ENCODE results near the gene PRKRIP1.

Gene PRKRIP1

DNA sequence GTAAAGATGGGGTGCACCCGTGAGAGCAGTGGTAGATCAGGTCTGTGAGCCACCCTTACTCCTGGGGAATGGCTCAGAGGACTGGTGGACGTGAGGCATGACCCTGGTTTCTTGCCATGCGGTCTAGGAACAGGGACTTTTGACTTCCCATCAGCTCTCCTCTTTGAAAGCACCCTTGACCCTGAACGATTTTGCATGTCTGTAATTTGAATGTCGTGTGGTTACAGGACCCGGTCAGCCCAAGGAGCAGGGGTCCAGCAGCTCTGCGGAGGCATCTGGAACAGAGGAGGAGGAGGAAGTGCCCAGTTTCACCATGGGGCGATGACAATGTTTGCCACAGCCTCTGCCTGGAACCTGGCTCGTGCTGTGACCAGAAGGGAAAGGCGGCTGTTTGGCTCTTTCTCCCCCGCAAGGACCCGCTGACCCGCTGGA, 28.6 kb downstream of the PRKRIP1 start:
- Histone ChIP-seq H3K27me3 (ENCODE audit: control insufficient read depth, insufficient read depth, low read length) (no peaks in the 10 kb centered on the region), H3K4me3 (ENCODE audit: low read length) (no peak overlapping the region), H3K36me3 (ENCODE audit: control insufficient read depth, insufficient read depth, low read length) (peaks cover 12% of the 10 kb centered on the region), H3K27ac (ENCODE audit: low read depth, low read length) (no peak overlapping the region), H3K9ac (ENCODE audit: low read length) (no peak overlapping the region), H3K4me1 (ENCODE audit: control insufficient read depth, insufficient read depth, low read length) (no peaks in the 10 kb centered on the region)

GRCh38 chr7:102425639-102426267, 29.6 kb downstream of the PRKRIP1 start:
- H3K4me3 ChIP-seq (ENCODE audit: low read length), result peak overlapping the region; percentile 29
- peaks cover 10% of the 10 kb centered on the region for H3K36me3 ChIP-seq (ENCODE audit: control insufficient read depth, insufficient read depth, low read length)
- H3K27ac ChIP-seq (ENCODE audit: low read depth, low read length), result peak overlapping the region; percentile 48
- H3K9ac ChIP-seq (ENCODE audit: low read length), result no peak overlapping the region
- no peaks in the 10 kb centered on the region for H3K27me3 ChIP-seq (ENCODE audit: control insufficient read depth, insufficient read depth, low read length)
- H3K4me1 ChIP-seq (ENCODE audit: control insufficient read depth, insufficient read depth, low read length), result no peaks in the 10 kb centered on the region

GRCh38 chr7:102426268-102427018, 30.3 kb downstream of the PRKRIP1 start:
- Histone ChIP-seq H3K4me1 (ENCODE audit: control insufficient read depth, insufficient read depth, low read length) (no peaks in the 10 kb centered on the region), H3K4me3 (ENCODE audit: low read length) (peak overlapping the region; percentile 29), H3K36me3 (ENCODE audit: control insufficient read depth, insufficient read depth, low read length) (peaks cover 6% of the 10 kb centered on the region), H3K27me3 (ENCODE audit: control insufficient read depth, insufficient read depth, low read length) (no peaks in the 10 kb centered on the region), H3K27ac (ENCODE audit: low read depth, low read length) (peak overlapping the region; percentile 48), H3K9ac (ENCODE audit: low read length) (no peak overlapping the region)

DNA sequence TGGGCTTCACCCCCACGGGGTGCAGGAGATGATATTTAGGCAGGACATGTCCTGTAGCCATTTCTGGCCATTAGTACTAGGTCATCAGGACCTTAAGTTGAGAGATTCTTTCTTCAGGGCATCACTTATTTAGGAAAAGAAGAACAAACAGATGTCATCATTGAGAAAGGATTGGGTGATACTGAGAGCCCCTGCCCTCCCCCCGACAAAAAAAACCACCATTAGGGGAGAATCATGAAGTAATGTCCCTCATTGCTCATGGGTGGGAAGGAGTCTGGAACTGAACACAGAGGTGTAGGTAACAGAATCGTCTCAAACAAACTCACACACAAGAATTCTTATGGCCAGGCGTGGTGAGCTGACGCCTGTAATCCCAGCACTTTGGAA, 30.8 kb downstream of the PRKRIP1 start:
- Histone ChIP-seq H3K36me3 (ENCODE audit: control insufficient read depth, insufficient read depth, low read length) (peaks cover 6% of the 10 kb centered on the region), H3K27ac (ENCODE audit: low read depth, low read length) (no peak overlapping the region), H3K4me3 (ENCODE audit: low read length) (no peak overlapping the region), H3K4me1 (ENCODE audit: control insufficient read depth, insufficient read depth, low read length) (no peaks in the 10 kb centered on the region), H3K9ac (ENCODE audit: low read length) (no peak overlapping the region), H3K27me3 (ENCODE audit: control insufficient read depth, insufficient read depth, low read length) (no peaks in the 10 kb centered on the region)

- Histone ChIP-seq H3K9ac (ENCODE audit: low read length) (no peak overlapping the region), H3K4me1 (ENCODE audit: control insufficient read depth, insufficient read depth, low read length) (no peaks in the 10 kb centered on the region), H3K36me3 (ENCODE audit: control insufficient read depth, insufficient read depth, low read length) (peaks cover 6% of the 10 kb centered on the region), H3K4me3 (ENCODE audit: low read length) (no peak overlapping the region), H3K27ac (ENCODE audit: low read depth, low read length) (no peak overlapping the region), H3K27me3 (ENCODE audit: control insufficient read depth, insufficient read depth, low read length) (no peaks in the 10 kb centered on the region)
Measured at GRCh38 chr7:102429141-102429899, 33.2 kb downstream of the PRKRIP1 start.

DNA sequence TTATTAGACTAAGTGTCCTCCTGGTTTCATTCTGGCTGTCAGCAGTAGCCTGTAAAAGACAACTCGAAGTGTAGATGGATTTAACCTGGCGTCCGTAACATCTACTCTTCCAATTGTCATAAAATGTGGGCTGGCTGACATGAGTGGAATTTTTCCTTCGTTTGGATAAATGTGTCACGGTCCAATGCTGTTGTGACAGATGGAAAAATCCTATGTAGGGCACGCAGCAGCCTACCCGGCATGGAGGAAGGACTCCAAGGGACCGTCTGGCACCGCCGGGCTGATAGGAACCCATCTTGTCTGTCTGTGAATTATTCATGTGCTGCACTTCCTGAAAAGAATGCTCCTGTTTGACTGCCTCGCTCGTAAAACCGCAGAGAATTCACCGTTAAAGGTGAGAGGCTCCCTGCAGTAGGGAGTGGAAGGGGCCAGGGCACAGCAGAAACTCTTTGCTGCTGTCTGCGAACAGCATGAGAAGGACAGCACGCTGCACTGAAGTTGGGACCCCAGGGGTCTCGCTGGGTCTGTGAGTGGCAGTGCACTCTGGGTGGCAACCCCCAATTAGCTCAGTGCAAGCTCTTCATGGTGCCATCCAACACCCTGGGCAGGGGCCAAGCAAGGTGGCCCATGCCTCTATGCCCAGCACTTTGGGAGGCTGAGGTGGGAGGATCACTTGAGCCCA, 35.6 kb downstream of the PRKRIP1 start:
- peak overlapping the region; percentile 40 for H3K27ac ChIP-seq (ENCODE audit: low read depth, low read length)
- no peaks in the 10 kb centered on the region for H3K36me3 ChIP-seq (ENCODE audit: control insufficient read depth, insufficient read depth, low read length)
- H3K4me3 ChIP-seq (ENCODE audit: low read length), result peak overlapping the region; percentile 24
- no peaks in the 10 kb centered on the region for H3K27me3 ChIP-seq (ENCODE audit: control insufficient read depth, insufficient read depth, low read length)
- H3K4me1 ChIP-seq (ENCODE audit: control insufficient read depth, insufficient read depth, low read length), result no peaks in the 10 kb centered on the region
- H3K9ac ChIP-seq (ENCODE audit: low read length), result no peak overlapping the region

DNA sequence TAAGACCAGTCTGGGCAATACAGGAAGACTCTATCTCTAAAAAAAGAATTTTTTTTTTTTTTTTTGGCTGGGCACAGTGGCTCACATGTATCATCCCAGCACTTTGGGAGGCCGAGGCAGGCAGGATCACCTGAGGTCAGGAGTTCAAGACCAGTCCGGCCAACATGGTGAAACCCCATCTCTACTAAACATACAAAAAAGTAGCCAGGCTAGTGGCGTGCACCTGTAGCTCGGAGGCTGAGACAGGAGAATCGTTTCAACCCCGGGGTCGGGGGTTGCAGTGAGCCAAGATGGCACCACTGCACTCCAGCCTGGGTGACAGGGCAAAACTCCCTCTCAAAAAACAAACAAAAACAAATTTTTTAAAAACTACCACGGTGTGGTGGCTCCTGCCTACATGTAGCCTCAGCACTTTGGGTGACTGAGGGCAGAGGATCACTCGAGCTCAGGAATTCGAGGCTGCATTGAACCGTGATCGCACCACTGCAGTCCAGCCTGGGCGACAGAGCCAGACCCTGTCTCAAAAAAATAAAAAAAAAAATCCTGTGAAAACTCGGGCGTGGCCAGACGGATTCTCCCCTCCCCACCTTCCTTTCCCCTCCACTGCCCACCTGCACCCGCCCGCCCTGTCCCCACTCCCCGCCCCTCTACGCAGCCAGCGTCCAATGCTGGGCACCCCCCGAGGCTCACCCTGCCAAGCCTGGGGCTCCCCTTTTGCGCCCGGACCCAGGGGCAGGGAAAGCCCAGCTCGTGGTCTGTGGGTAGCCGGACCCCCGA, 36.5 kb downstream of the PRKRIP1 start:
- Histone ChIP-seq H3K4me3 (ENCODE audit: low read length) (peak overlapping the region; percentile 58), H3K4me1 (ENCODE audit: control insufficient read depth, insufficient read depth, low read length) (no peaks in the 10 kb centered on the region), H3K27me3 (ENCODE audit: control insufficient read depth, insufficient read depth, low read length) (no peaks in the 10 kb centered on the region), H3K9ac (ENCODE audit: low read length) (no peak overlapping the region), H3K36me3 (ENCODE audit: control insufficient read depth, insufficient read depth, low read length) (no peaks in the 10 kb centered on the region), H3K27ac (ENCODE audit: low read depth, low read length) (no peak overlapping the region)

DNA sequence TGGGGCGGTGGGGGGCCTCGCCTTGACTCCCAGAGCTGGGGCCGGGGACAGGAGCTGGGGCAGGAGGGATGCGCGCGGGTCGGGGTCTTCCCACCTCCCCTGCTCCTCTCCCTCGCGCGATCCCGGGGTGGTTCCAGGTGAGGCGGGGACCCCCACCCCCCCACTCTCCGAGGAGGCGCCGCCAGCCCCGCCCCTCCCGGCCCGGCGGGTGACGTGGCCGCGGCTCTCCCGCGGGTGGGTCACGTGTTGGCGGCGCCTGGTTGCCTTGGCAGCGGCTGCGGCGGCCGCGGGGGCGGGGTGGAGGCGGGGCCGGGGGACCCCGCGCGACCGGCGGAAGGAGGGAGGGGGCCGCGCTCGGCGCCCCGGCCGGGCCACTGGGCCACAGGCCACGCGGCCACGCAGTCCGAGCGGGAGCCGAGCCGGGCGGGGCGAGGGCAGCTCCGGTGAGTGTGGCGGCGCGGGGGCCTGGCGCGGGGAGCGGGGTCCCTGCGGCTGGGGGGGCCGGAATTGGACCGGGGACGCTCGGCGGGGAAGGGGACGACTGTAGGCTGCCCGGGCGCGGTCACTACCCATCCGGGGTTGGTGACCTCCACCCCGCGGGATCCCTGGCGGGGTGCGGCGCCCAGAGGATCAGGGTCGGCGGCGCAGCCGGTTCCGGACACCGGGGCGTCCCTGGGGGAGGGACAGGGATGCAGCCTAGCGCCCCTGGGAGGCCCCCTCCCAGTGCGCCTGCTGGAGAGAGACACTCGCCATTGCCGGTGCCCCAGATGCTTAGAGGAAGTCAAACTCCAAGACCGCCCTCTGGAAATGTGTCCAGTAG, 37.3 kb downstream of the PRKRIP1 start, which contains the start of gene ORAI2:
TSS of gene ORAI2 (plus strand) at position 357 of the 820 bp plus-strand sequence. CDS start 5,382 bp downstream, outside the sequence.
- Histone ChIP-seq H3K27ac (ENCODE audit: low read depth, low read length) (no peak within 1 kb of the TSS), H3K4me3 (ENCODE audit: low read length) (peak within 1 kb of the TSS; percentile 70), H3K27me3 (ENCODE audit: control insufficient read depth, insufficient read depth, low read length) (no peaks in the 10 kb centered on the region), H3K4me1 (ENCODE audit: control insufficient read depth, insufficient read depth, low read length) (no peaks in the 10 kb centered on the region), H3K9ac (ENCODE audit: low read length) (peak within 1 kb of the TSS; percentile 24), H3K36me3 (ENCODE audit: control insufficient read depth, insufficient read depth, low read length) (no peaks in the 10 kb centered on the region)

- H3K4me1 ChIP-seq (ENCODE audit: control insufficient read depth, insufficient read depth, low read length), result no peaks in the 10 kb centered on the region
- no peaks in the 10 kb centered on the region for H3K36me3 ChIP-seq (ENCODE audit: control insufficient read depth, insufficient read depth, low read length)
- peak overlapping the region; percentile 70 for H3K4me3 ChIP-seq (ENCODE audit: low read length)
- H3K9ac ChIP-seq (ENCODE audit: low read length), result peak overlapping the region; percentile 21
- no peak overlapping the region for H3K27ac ChIP-seq (ENCODE audit: low read depth, low read length)
- H3K27me3 ChIP-seq (ENCODE audit: control insufficient read depth, insufficient read depth, low read length), result no peaks in the 10 kb centered on the region
Measured at GRCh38 chr7:102434039-102434486, 37.9 kb downstream of the PRKRIP1 start.

GRCh38 chr7:102436118-102436517, 40.0 kb downstream of the PRKRIP1 start:
- H3K27ac ChIP-seq (ENCODE audit: low read depth, low read length), result no peak overlapping the region
- H3K9ac ChIP-seq (ENCODE audit: low read length), result no peak overlapping the region
- H3K36me3 ChIP-seq (ENCODE audit: control insufficient read depth, insufficient read depth, low read length), result no peaks in the 10 kb centered on the region
- no peaks in the 10 kb centered on the region for H3K4me1 ChIP-seq (ENCODE audit: control insufficient read depth, insufficient read depth, low read length)
- no peak overlapping the region for H3K4me3 ChIP-seq (ENCODE audit: low read length)
- no peaks in the 10 kb centered on the region for H3K27me3 ChIP-seq (ENCODE audit: control insufficient read depth, insufficient read depth, low read length)

All from rectal smooth muscle tissue (tissue), 1 donor.